Activated naive CD8-positive, alpha-beta T cell treated with anti-CD3 and anti-CD28 coated beads for 36 hours (primary cell): ENCODE data around the gene ELL2. TPM values are rescaled to one million over a fixed set of nuclear protein-coding genes. Genes with fewer than 3 reads are reported as not detected.

ENCODE experiments used
- DNase-seq: peaks from one replicate; pipeline ENCODE4 v3.0.0; 2021
- H3K27ac Mint-ChIP-seq: one replicate; pipeline ENCODE4 v1.8.0; 2022; ENCODE audit warnings: mild to moderate bottlenecking, moderate library complexity, mixed read lengths
- H3K27me3 Mint-ChIP-seq: one replicate; pipeline ENCODE4 v1.8.0; 2022; ENCODE audit warnings: mild to moderate bottlenecking, mixed read lengths
- H3K36me3 Mint-ChIP-seq: one replicate; pipeline ENCODE4 v1.8.0; 2021; ENCODE audit warnings: mild to moderate bottlenecking, mixed read lengths
- H3K4me1 Mint-ChIP-seq: one replicate; pipeline ENCODE4 v1.8.0; 2021; ENCODE audit warnings: mixed read lengths
- H3K4me3 Mint-ChIP-seq: one replicate; pipeline ENCODE4 v1.8.0; 2022; ENCODE audit warnings: mild to moderate bottlenecking, moderate library complexity, mixed read lengths
- H3K9me3 Mint-ChIP-seq: one replicate; pipeline ENCODE4 v1.8.0; 2022; ENCODE audit warnings: mixed read lengths
- total RNA-seq, 2 experiments: library from RNA; stranded (reverse); gene quantifications; one replicate each; pipeline ENCODE4 v1.2.3, GENCODE V29; 2021

Gene ELL2
- total RNA-seq, 2 experiments from 2014 or later = 41.9 to 45.6 TPM

GRCh38 chr5:95901676-95902627, 59.7 kb downstream of the ELL2 start:
- Mint-ChIP-seq H3K4me1 (peaks cover 6% of the 10 kb centered on the region), H3K9me3 (no peaks in the 10 kb centered on the region), H3K27me3 (no peaks in the 10 kb centered on the region), H3K4me3 (no peak overlapping the region), H3K36me3 (peaks cover 27% of the 10 kb centered on the region), H3K27ac (no peak overlapping the region)
- no peak for DNase-seq

DNA sequence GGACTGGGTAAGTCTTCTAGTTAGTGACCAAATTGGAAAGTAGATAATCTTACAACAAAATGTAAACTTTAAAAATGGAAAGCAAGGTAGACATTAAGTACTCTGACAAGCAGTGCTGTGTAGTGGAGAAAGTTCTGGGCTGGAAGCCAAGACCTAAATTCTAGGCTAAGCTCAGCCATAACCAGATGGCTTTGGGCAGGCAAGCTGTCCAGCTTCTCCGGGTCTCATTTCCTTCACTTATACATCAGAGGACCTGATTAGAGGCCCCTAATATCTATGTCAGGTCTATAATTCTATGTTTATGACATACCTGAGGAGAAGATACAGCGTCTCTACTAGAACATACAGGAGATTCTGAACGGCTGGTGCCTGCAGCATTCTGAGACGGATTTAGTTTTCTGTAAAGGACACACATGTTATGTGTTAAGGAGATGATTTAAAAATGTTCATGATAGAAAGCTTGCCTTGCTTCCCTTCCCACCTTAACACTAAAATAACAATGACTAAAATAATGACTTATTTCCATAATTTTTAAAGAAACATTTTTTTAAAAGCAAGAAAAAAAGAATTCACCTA, 61.2 kb downstream of the ELL2 start:
- Mint-ChIP-seq H3K36me3 (peaks cover 26% of the 10 kb centered on the region), H3K27ac (no peak overlapping the region), H3K9me3 (no peaks in the 10 kb centered on the region), H3K4me3 (no peak overlapping the region), H3K4me1 (peaks cover 6% of the 10 kb centered on the region), H3K27me3 (no peaks in the 10 kb centered on the region)
- no peak for DNase-seq

DNA sequence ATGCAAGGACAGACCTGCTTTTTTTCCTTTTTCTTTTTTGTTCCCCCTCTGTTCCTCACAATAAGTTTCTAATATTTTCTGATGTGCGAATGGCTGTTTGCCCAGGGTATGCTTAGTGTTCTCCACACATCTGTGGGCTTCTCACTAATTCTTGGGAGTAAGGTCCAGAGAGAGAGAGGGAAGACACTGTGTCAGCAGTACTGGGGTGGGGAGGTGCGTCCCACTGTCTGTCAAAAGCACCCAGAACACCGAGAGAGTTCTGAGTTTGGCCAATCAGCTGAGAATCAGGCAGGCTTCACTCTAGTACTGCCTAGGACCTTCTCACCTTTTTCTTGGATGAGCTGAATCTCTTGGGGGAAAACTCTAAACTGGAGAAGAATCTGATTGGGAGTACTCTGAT, 61.8 kb downstream of the ELL2 start:
- H3K9me3 Mint-ChIP-seq = no peaks in the 10 kb centered on the region
- H3K4me1 Mint-ChIP-seq = peaks cover 6% of the 10 kb centered on the region
- H3K4me3 Mint-ChIP-seq = no peak overlapping the region
- H3K27me3 Mint-ChIP-seq = no peaks in the 10 kb centered on the region
- H3K27ac Mint-ChIP-seq = no peak overlapping the region
- no peak for DNase-seq
- peaks cover 29% of the 10 kb centered on the region for H3K36me3 Mint-ChIP-seq

GRCh38 chr5:95899006-95899405, 62.6 kb downstream of the ELL2 start:
- H3K4me1 Mint-ChIP-seq = peaks cover 6% of the 10 kb centered on the region
- DNase-seq = no peak
- H3K36me3 Mint-ChIP-seq = peaks cover 29% of the 10 kb centered on the region
- no peaks in the 10 kb centered on the region for H3K9me3 Mint-ChIP-seq
- no peaks in the 10 kb centered on the region for H3K27me3 Mint-ChIP-seq
- H3K27ac Mint-ChIP-seq = no peak overlapping the region
- no peak overlapping the region for H3K4me3 Mint-ChIP-seq

- Mint-ChIP-seq H3K4me3 (no peak overlapping the region), H3K27me3 (no peaks in the 10 kb centered on the region), H3K36me3 (peaks cover 30% of the 10 kb centered on the region), H3K9me3 (no peaks in the 10 kb centered on the region), H3K4me1 (no peaks in the 10 kb centered on the region), H3K27ac (no peak overlapping the region)
- DNase-seq = no peak
These were observed 65.9 kb downstream of the ELL2 start for GRCh38 chr5:95895771-95896170.

GRCh38 chr5:95895251-95895650, 66.4 kb downstream of the ELL2 start:
- Mint-ChIP-seq H3K4me1 (no peaks in the 10 kb centered on the region), H3K27ac (no peak overlapping the region), H3K4me3 (no peak overlapping the region), H3K36me3 (peaks cover 31% of the 10 kb centered on the region), H3K9me3 (no peaks in the 10 kb centered on the region), H3K27me3 (no peaks in the 10 kb centered on the region)
- no peak for DNase-seq

DNA sequence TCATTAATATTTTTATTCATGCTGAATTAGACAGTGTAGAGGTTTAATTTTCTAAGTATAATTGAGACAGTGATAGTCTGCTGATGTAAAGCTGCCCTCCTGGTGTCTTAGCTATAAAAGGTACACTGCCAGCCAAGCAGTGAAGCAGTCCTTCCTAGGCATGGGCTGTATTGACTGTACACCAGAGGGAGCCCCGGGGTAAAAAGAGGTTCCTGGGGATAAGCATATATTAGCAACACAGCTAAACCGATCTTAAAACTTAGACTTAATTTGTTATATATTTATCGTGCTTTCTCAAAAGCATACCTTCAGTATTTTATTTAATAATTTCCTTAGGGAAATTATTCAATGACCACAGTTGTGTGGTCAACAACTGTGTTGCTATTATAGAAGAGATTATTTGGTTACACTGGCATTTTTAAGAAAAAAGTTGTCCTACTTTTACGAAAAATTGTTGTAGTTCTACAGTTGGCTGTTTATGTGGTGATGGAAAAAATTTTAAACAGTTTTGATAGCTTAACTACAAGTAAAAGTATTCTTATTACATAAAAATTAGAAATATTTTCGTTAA, 68.8 kb downstream of the ELL2 start:
- H3K27me3 Mint-ChIP-seq = no peaks in the 10 kb centered on the region
- H3K27ac Mint-ChIP-seq = no peak overlapping the region

DNA sequence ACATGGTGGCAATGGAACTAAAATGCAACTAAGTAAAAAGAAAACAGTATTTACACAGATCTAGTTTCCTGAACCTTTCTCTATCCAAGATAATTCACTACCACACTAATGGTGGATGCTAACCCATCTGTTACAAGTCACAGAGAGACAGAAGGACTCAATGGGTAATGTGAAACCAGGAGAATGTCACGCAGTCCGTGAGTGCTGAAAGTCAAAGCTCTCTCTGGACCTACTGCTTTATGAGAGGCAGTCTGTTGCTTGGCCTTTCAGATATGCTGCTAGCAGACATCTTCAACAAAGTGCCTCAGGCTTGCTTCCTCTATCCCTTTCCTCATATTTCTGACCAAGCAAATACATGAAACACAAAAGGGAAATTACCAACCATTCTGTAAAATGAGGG, 70.2 kb downstream of the ELL2 start:
- Mint-ChIP-seq H3K4me1 (peaks cover 5% of the 10 kb centered on the region), H3K27ac (no peak overlapping the region), H3K27me3 (no peaks in the 10 kb centered on the region), H3K9me3 (no peaks in the 10 kb centered on the region), H3K4me3 (no peak overlapping the region), H3K36me3 (peaks cover 29% of the 10 kb centered on the region)
- DNase-seq = no peak

More for the DNA sequence above, 68.8 kb downstream of the ELL2 start:
- peaks cover 31% of the 10 kb centered on the region for H3K36me3 Mint-ChIP-seq
- peak; percentile 23 for DNase-seq
- H3K9me3 Mint-ChIP-seq = no peaks in the 10 kb centered on the region
- no peak overlapping the region for H3K4me3 Mint-ChIP-seq
- H3K4me1 Mint-ChIP-seq = peaks cover 5% of the 10 kb centered on the region

DNA sequence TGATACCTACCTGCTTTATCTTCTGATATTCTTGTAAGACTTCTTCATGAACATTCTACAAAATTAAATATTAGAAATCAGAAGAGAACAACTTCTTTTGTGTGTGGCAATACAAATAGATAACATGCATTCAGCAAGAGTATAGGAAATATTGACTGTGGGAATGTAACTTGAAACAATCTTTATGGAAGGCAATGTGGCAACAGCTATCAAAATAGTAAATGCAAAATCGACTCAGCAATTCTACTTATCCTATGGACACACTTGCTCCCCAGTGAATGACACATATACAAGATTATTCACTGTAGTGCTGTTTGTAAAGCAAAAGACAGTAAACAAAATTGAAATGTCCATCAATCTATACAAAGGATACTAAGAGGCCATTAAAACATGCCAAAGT, 72.6 kb downstream of the ELL2 start:
- DNase-seq = no peak
- no peak overlapping the region for H3K4me3 Mint-ChIP-seq
- H3K27ac Mint-ChIP-seq = no peak overlapping the region
- peaks cover 5% of the 10 kb centered on the region for H3K4me1 Mint-ChIP-seq
- H3K27me3 Mint-ChIP-seq = no peaks in the 10 kb centered on the region
- no peaks in the 10 kb centered on the region for H3K9me3 Mint-ChIP-seq
- peaks cover 16% of the 10 kb centered on the region for H3K36me3 Mint-ChIP-seq

DNA sequence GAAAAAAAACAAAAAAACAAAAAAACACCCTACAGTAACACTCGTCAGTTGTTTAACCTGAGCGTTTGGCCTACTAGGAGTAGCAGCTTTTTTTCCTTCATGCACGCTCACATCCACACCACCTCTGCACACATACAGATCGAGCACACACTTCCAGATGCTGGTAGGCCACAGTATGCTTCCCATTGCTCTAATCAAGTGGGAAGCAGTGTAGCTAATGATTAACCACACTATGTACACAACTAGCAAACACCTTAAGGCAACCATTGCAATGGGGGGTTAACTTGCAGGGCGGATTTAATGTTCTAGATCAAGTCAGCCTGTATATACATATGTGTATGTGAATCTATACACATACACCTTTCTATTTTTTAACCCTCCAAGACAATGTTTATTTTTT, 73.7 kb downstream of the ELL2 start:
- Mint-ChIP-seq H3K9me3 (no peaks in the 10 kb centered on the region), H3K27ac (no peak overlapping the region), H3K4me1 (peaks cover 8% of the 10 kb centered on the region), H3K27me3 (no peaks in the 10 kb centered on the region), H3K36me3 (peaks cover 18% of the 10 kb centered on the region), H3K4me3 (no peak overlapping the region)
- DNase-seq = no peak

DNA sequence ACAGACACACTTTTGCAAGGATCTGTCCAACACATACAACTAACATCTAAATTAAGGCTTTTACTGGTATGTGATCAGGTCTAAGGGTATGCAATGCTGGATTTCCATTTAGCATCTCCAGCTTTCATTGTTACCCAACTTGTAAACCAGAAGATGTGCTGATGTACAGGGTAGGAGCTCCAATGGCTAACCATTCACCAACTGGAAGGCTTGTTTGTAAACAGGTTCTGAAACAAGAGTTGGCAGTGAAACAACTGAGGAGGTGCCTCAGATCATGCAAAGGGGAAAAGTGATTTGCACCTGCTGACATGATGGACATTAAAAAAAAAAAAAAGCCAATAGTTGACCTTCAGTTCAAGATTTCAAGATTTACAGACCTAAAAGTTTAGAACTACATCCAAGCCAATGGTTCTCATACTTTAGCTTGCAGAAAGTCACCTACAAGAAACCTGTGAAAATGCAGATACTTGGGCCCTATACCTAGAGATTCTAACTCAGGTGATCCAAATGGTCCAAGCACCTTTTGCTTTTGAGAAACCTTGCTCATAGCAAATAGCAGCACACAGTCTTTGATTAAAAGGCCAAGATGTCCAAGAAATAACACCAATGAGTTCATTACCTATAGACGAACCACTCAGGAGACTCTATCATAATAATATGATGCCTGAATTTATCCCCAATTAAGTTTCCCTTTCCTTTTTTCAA, 75.2 kb downstream of the ELL2 start:
- H3K27ac Mint-ChIP-seq = no peak overlapping the region
- H3K36me3 Mint-ChIP-seq = peaks cover 16% of the 10 kb centered on the region
- no peaks in the 10 kb centered on the region for H3K9me3 Mint-ChIP-seq
- DNase-seq = no peak
- H3K4me1 Mint-ChIP-seq = peaks cover 8% of the 10 kb centered on the region
- no peak overlapping the region for H3K4me3 Mint-ChIP-seq
- no peaks in the 10 kb centered on the region for H3K27me3 Mint-ChIP-seq

GRCh38 chr5:95884511-95884910, 77.1 kb downstream of the ELL2 start:
- no peak for DNase-seq
- H3K4me1 Mint-ChIP-seq = peaks cover 8% of the 10 kb centered on the region
- H3K27me3 Mint-ChIP-seq = no peaks in the 10 kb centered on the region

GRCh38 chr5:95884017-95884325, 77.7 kb downstream of the ELL2 start:
- H3K27ac Mint-ChIP-seq = no peak overlapping the region
- H3K4me1 Mint-ChIP-seq = peaks cover 6% of the 10 kb centered on the region
- peaks cover 9% of the 10 kb centered on the region for H3K36me3 Mint-ChIP-seq
- no peak for DNase-seq
- no peaks in the 10 kb centered on the region for H3K27me3 Mint-ChIP-seq
- H3K9me3 Mint-ChIP-seq = no peaks in the 10 kb centered on the region
- H3K4me3 Mint-ChIP-seq = no peak overlapping the region

More at GRCh38 chr5:95884511-95884910, 77.1 kb downstream of the ELL2 start:
- no peak overlapping the region for H3K27ac Mint-ChIP-seq
- H3K9me3 Mint-ChIP-seq = no peaks in the 10 kb centered on the region
- H3K36me3 Mint-ChIP-seq = peaks cover 9% of the 10 kb centered on the region
- H3K4me3 Mint-ChIP-seq = no peak overlapping the region

- H3K36me3 Mint-ChIP-seq = peaks cover 7% of the 10 kb centered on the region
- DNase-seq = no peak
- H3K27ac Mint-ChIP-seq = no peak overlapping the region
- H3K4me3 Mint-ChIP-seq = no peak overlapping the region
- no peaks in the 10 kb centered on the region for H3K9me3 Mint-ChIP-seq
- peaks cover 3% of the 10 kb centered on the region for H3K4me1 Mint-ChIP-seq
- H3K27me3 Mint-ChIP-seq = no peaks in the 10 kb centered on the region
These were observed 78.2 kb downstream of the ELL2 start for GRCh38 chr5:95883185-95884016.
